Vagina (tissue), 2 donors: ENCODE measurements around the gene VSIG4.

Source experiments
- POLR2A ChIP-seq, 2 donors: fragments of 450-650 bp; IDR thresholded peaks; one replicate each; pipeline ENCODE4 v1.6.1; 2017; ENCODE audit warnings: antibody characterized with exemption in 2 of 2, mild to moderate bottlenecking in 2 of 2, moderate library complexity in 2 of 2
- TF ChIP-seq, protein P1 (sequence below), 3 experiments: fragments of 450-650 bp in 2 of 3; fragments of 200-600 bp in 1 of 3; sonication (generic) in 1 of 3; IDR thresholded peaks; one replicate each; pipeline ENCODE4 v1.5.1; 2017 to 2019; ENCODE audit warnings: antibody characterized with exemption in 3 of 3, mild to moderate bottlenecking in 2 of 3, moderate library complexity in 2 of 3

DNA sequence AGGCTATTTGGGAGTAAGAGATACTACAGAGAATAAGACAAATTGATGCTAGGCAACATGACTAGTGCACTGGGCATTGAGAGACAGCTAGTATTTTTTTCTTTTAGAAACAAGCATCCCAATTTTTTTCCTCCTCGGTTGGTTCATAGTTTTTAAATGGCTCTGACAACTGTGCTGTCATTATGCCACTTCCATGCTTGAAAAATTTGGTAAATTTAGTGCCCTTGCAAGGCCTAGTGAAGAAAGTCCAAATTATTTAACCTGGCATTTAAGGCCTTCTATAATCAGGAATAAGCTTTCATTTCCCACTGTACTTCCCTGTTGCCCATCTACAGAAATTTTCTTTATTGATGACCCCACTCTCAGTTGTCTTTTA is 15.8 kb downstream of the VSIG4 start:
- TF ChIP-seq, protein P1, sequence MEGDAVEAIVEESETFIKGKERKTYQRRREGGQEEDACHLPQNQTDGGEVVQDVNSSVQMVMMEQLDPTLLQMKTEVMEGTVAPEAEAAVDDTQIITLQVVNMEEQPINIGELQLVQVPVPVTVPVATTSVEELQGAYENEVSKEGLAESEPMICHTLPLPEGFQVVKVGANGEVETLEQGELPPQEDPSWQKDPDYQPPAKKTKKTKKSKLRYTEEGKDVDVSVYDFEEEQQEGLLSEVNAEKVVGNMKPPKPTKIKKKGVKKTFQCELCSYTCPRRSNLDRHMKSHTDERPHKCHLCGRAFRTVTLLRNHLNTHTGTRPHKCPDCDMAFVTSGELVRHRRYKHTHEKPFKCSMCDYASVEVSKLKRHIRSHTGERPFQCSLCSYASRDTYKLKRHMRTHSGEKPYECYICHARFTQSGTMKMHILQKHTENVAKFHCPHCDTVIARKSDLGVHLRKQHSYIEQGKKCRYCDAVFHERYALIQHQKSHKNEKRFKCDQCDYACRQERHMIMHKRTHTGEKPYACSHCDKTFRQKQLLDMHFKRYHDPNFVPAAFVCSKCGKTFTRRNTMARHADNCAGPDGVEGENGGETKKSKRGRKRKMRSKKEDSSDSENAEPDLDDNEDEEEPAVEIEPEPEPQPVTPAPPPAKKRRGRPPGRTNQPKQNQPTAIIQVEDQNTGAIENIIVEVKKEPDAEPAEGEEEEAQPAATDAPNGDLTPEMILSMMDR (IDR thresholded peaks at IDR 0.05): no peak
- TF ChIP-seq POLR2A (IDR thresholded peaks at IDR 0.05): no peak
